HG03558 (cell line): ENCODE measurements around the gene ZNF14.
A peak's percentile ranks its signal among the peaks of the same experiment; 100 is the strongest.
"Not testable (repeated sequence)": the region's sequence is repeated elsewhere in the genome, so short reads cannot be mapped to it uniquely, and the experiment has no call there.

Experiments
- ATAC-seq: cut with Tn5 transposase; IDR thresholded peaks from one replicate; pipeline ENCODE4 v1.9.1; 2021; ENCODE audit warnings: moderate number of reproducible peaks; ENCODE audit not compliant: unreplicated experiment; ENCODE audit errors: extremely low read depth

The ZNF14 gene

GRCh38 chr19:19697589-19697988 lies 35.3 kb downstream of the ZNF14 start:
- ATAC-seq = no peak

- no peak for ATAC-seq
Observed at GRCh38 chr19:19696386-19696785, 36.5 kb downstream of the ZNF14 start.

GRCh38 chr19:19691683-19692082 lies 41.2 kb downstream of the ZNF14 start:
- no peak for ATAC-seq

GRCh38 chr19:19689023-19689422 lies 43.9 kb downstream of the ZNF14 start:
- not testable (repeated sequence) for ATAC-seq

GRCh38 chr19:19687090-19687489 lies 45.8 kb downstream of the ZNF14 start:
- ATAC-seq = no peak

- no peak for ATAC-seq
Observed at GRCh38 chr19:19686580-19686979, 46.3 kb downstream of the ZNF14 start.

- ATAC-seq = not testable (repeated sequence)
Observed at GRCh38 chr19:19686119-19686518, 46.8 kb downstream of the ZNF14 start.

- ATAC-seq = no peak
Observed at GRCh38 chr19:19679176-19680073, 53.5 kb downstream of the ZNF14 start.

GRCh38 chr19:19677579-19677978 lies 55.3 kb downstream of the ZNF14 start:
- no peak for ATAC-seq

GRCh38 chr19:19674315-19674714 lies 58.6 kb downstream of the ZNF14 start:
- no peak for ATAC-seq

GRCh38 chr19:19672816-19673215 lies 60.1 kb downstream of the ZNF14 start:
- no peak for ATAC-seq

- no peak for ATAC-seq
Observed at GRCh38 chr19:19670070-19670551, 62.8 kb downstream of the ZNF14 start.

GRCh38 chr19:19668230-19669012 lies 64.5 kb downstream of the ZNF14 start, which contains the start of gene ZNF101:
Gene ZNF101 (plus strand): TSS chr19:19668839. CDS start chr19:19668964, 125 bp downstream.
- ATAC-seq = peak; percentile 46

GRCh38 chr19:19665420-19665948 lies 67.4 kb downstream of the ZNF14 start:
- ATAC-seq = not testable (repeated sequence)

GRCh38 chr19:19663256-19664120 lies 69.4 kb downstream of the ZNF14 start, which contains the start of gene ATP13A1:
Gene ATP13A1 (minus strand): TSS chr19:19663676. CDS start chr19:19663666, 10 bp downstream.
- peak; percentile 44 for ATAC-seq

- no peak for ATAC-seq
Observed at GRCh38 chr19:19662871-19663255, 70.0 kb downstream of the ZNF14 start.

GRCh38 chr19:19662344-19662743 lies 70.6 kb downstream of the ZNF14 start:
- no peak for ATAC-seq

- no peak for ATAC-seq
Observed at GRCh38 chr19:19661675-19662251, 71.1 kb downstream of the ZNF14 start.

- no peak for ATAC-seq
Observed at GRCh38 chr19:19661141-19661674, 71.7 kb downstream of the ZNF14 start.
